ENCODE measurements around the gene COPZ1. TPM values are rescaled to one million over a fixed set of nuclear protein-coding genes. Genes with fewer than 3 reads are reported as not detected.
"Not testable (repeated sequence)": the region's sequence is repeated elsewhere in the genome, so short reads cannot be mapped to it uniquely, and the experiment has no call there.

The COPZ1 gene
- total and polyA plus RNA-seq, 2 donors (not counting 1 experiment from before 2014, with no cell fraction given) = 97.9 to 305 TPM

- H3K27me3 ChIP-seq (ENCODE audit: control insufficient read depth, insufficient read depth, low read length) = no peaks in the 10 kb centered on the region
- peaks cover 58% of the 10 kb centered on the region for H3K79me2 ChIP-seq (ENCODE audit: control insufficient read depth, insufficient read depth, low read length)
- H3K9me3 ChIP-seq (ENCODE audit: control insufficient read depth, insufficient read depth, low read depth, low read length) = no peaks in the 10 kb centered on the region
- H3K4me2 ChIP-seq (ENCODE audit: extremely low read depth, insufficient read depth, low read length) = peak overlapping the region; percentile 85
- TF ChIP-seq EZH2 (IDR thresholded peaks at IDR 0.05; ENCODE audit: low read length, missing control alignments) = no peak
- TF ChIP-seq, protein P1, sequence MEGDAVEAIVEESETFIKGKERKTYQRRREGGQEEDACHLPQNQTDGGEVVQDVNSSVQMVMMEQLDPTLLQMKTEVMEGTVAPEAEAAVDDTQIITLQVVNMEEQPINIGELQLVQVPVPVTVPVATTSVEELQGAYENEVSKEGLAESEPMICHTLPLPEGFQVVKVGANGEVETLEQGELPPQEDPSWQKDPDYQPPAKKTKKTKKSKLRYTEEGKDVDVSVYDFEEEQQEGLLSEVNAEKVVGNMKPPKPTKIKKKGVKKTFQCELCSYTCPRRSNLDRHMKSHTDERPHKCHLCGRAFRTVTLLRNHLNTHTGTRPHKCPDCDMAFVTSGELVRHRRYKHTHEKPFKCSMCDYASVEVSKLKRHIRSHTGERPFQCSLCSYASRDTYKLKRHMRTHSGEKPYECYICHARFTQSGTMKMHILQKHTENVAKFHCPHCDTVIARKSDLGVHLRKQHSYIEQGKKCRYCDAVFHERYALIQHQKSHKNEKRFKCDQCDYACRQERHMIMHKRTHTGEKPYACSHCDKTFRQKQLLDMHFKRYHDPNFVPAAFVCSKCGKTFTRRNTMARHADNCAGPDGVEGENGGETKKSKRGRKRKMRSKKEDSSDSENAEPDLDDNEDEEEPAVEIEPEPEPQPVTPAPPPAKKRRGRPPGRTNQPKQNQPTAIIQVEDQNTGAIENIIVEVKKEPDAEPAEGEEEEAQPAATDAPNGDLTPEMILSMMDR (conservative IDR thresholded peaks at IDR 0.05 in 1 of 2, IDR thresholded peaks at IDR 0.05 in 1 of 2; ENCODE audit: low read depth in 1 of 2, low read length in 2 of 2) = no peak
- peaks cover 3% of the 10 kb centered on the region for H4K20me1 ChIP-seq (ENCODE audit: control insufficient read depth, extremely low read depth, insufficient read depth, low read length)
- H3K9ac ChIP-seq (ENCODE audit: insufficient read depth, low read length) = no peak overlapping the region
- H3K4me1 ChIP-seq (ENCODE audit: control insufficient read depth, extremely low read depth, insufficient read depth, low read length) = peaks cover 8% of the 10 kb centered on the region
- no peak overlapping the region for H3K27ac ChIP-seq (ENCODE audit: insufficient read depth, low read length)
- H2AFZ ChIP-seq (ENCODE audit: low read length) = no peak overlapping the region
- peak overlapping the region; percentile 81 to 99 (median 94) for H3K4me3 ChIP-seq (replicated peaks in 1 of 4; ENCODE audit: control extremely low read depth in 1 of 4, insufficient read depth in 1 of 4, low read depth in 3 of 4, low read length in 4 of 4)
- no peak for DNase-seq (ENCODE audit: low read depth in 2 of 2)
- H3K36me3 ChIP-seq (ENCODE audit: control insufficient read depth, insufficient read depth, low read length) = peaks cover 15% of the 10 kb centered on the region
Observed at GRCh38 chr12:54282949-54283593, 41.9 kb upstream of the COPZ1 start.

DNA sequence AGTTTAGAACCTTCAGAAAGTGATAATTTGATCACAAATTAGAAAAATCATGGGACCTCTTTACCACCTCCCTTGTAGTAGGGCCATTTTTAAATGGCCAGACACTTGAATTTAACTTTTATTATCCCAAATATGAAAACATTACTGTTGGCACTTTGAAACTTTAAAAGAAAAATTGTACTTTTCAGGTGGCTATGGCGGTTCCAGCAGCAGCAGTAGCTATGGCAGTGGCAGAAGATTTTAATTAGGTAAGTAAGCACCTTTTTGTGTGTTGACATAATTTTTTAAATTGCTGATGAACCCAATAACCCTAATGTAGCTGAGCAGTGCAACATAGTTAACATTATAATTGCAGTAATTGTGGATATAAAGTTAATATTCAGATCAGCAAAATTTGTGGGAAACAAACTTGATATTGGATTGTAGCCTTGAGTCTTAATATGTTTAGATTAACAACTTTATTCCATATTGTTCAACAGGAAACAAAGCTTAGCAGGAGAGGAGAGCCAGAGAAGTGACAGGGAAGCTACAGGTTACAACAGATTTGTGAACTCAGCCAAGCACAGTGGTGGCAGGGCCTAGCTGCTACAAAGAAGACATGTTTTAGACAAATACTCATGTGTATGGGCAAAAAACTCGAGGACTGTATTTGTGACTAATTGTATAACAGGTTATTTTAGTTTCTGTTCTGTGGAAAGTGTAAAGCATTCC, 40.7 kb upstream of the COPZ1 start:
- DNase-seq (ENCODE audit: low read depth in 2 of 2); H4K20me1 ChIP-seq (ENCODE audit: control insufficient read depth, extremely low read depth, insufficient read depth, low read length); H2AFZ ChIP-seq (ENCODE audit: low read length); H3K4me1 ChIP-seq (ENCODE audit: control insufficient read depth, extremely low read depth, insufficient read depth, low read length); H3K9me3 ChIP-seq (ENCODE audit: control insufficient read depth, insufficient read depth, low read depth, low read length); H3K9ac ChIP-seq (ENCODE audit: insufficient read depth, low read length); H3K27me3 ChIP-seq (ENCODE audit: control insufficient read depth, insufficient read depth, low read length); H3K27ac ChIP-seq (ENCODE audit: insufficient read depth, low read length): not testable (repeated sequence)
- Histone ChIP-seq H3K36me3 (ENCODE audit: control insufficient read depth, insufficient read depth, low read length) (peaks cover 15% of the 10 kb centered on the region), H3K4me2 (ENCODE audit: extremely low read depth, insufficient read depth, low read length) (peak overlapping the region; percentile 85), H3K79me2 (ENCODE audit: control insufficient read depth, insufficient read depth, low read length) (peaks cover 46% of the 10 kb centered on the region), H3K4me3 (replicated peaks in 1 of 4; ENCODE audit: control extremely low read depth in 1 of 4, insufficient read depth in 1 of 4, low read depth in 3 of 4, low read length in 4 of 4) (peak overlapping the region; percentile 81 to 99 (median 94))

- H3K4me3 ChIP-seq (replicated peaks in 1 of 4; ENCODE audit: control extremely low read depth in 1 of 4, insufficient read depth in 1 of 4, low read depth in 3 of 4, low read length in 4 of 4) = peak overlapping the region in 3 of 4 experiments; percentile 8 to 44 (median 11)
- H3K9me3 ChIP-seq (ENCODE audit: control insufficient read depth, insufficient read depth, low read depth, low read length) = no peaks in the 10 kb centered on the region
- H3K36me3 ChIP-seq (ENCODE audit: control insufficient read depth, insufficient read depth, low read length) = peaks cover 15% of the 10 kb centered on the region
- H3K4me2 ChIP-seq (ENCODE audit: extremely low read depth, insufficient read depth, low read length) = peak overlapping the region; percentile 44
- peaks cover 45% of the 10 kb centered on the region for H3K79me2 ChIP-seq (ENCODE audit: control insufficient read depth, insufficient read depth, low read length)
- no peak for DNase-seq (ENCODE audit: low read depth in 2 of 2)
- no peak overlapping the region for H3K27ac ChIP-seq (ENCODE audit: insufficient read depth, low read length)
- H2AFZ ChIP-seq (ENCODE audit: low read length) = no peak overlapping the region
- H3K27me3 ChIP-seq (ENCODE audit: control insufficient read depth, insufficient read depth, low read length) = no peaks in the 10 kb centered on the region
- H3K4me1 ChIP-seq (ENCODE audit: control insufficient read depth, extremely low read depth, insufficient read depth, low read length) = peaks cover 8% of the 10 kb centered on the region
- H3K9ac ChIP-seq (ENCODE audit: insufficient read depth, low read length) = no peak overlapping the region
- no peak for TF ChIP-seq EZH2 (IDR thresholded peaks at IDR 0.05; ENCODE audit: low read length, missing control alignments)
- TF ChIP-seq, protein P1 (conservative IDR thresholded peaks at IDR 0.05 in 1 of 2, IDR thresholded peaks at IDR 0.05 in 1 of 2; ENCODE audit: low read depth in 1 of 2, low read length in 2 of 2) = peak in 1 of 2 donors; percentile 46
- peaks cover 3% of the 10 kb centered on the region for H4K20me1 ChIP-seq (ENCODE audit: control insufficient read depth, extremely low read depth, insufficient read depth, low read length)
Observed at GRCh38 chr12:54285150-54286041, 39.5 kb upstream of the COPZ1 start.
